DMS53 treated with DMSO at 0.1 percent for 48 hours (cell line): ENCODE results near the gene CPNE4.

ENCODE experiments used
- DNase-seq: peaks from one replicate; lab custom pipeline; 2025; ENCODE audit not compliant: unreplicated experiment; lab: John Stamatoyannopoulos, UW

CPNE4 gene

GRCh38 chr3:131610174-131610573, 424.6 kb downstream of the CPNE4 start:
- DNase-seq = no peak

- DNase-seq = no peak
Measured at GRCh38 chr3:131608741-131609140, 426.1 kb downstream of the CPNE4 start.

- no peak for DNase-seq
Measured at GRCh38 chr3:131608296-131608695, 426.5 kb downstream of the CPNE4 start.

GRCh38 chr3:131605916-131606315, 428.9 kb downstream of the CPNE4 start:
- no peak for DNase-seq

GRCh38 chr3:131602011-131602779, 432.6 kb downstream of the CPNE4 start:
- no peak for DNase-seq

GRCh38 chr3:131597816-131598215, 437.0 kb downstream of the CPNE4 start:
- DNase-seq = peak; percentile 35

GRCh38 chr3:131596884-131597283, 437.9 kb downstream of the CPNE4 start:
- no peak for DNase-seq

GRCh38 chr3:131591394-131592014, 443.3 kb downstream of the CPNE4 start:
- DNase-seq = no peak

GRCh38 chr3:131586277-131586676, 448.5 kb downstream of the CPNE4 start:
- DNase-seq = no peak

- no peak for DNase-seq
Measured at GRCh38 chr3:131582438-131582837, 452.4 kb downstream of the CPNE4 start.

GRCh38 chr3:131568460-131568859, 466.4 kb downstream of the CPNE4 start:
- no peak for DNase-seq

- no peak for DNase-seq
Measured at GRCh38 chr3:131564812-131565211, 470.0 kb downstream of the CPNE4 start.

- DNase-seq = no peak
Measured at GRCh38 chr3:131561511-131561910, 473.3 kb downstream of the CPNE4 start.

- DNase-seq = no peak
Measured at GRCh38 chr3:131560795-131561194, 474.0 kb downstream of the CPNE4 start.

- DNase-seq = no peak
Measured at GRCh38 chr3:131555456-131555855, 479.4 kb downstream of the CPNE4 start.

GRCh38 chr3:131553495-131554247, 481.1 kb downstream of the CPNE4 start:
- no peak for DNase-seq

- DNase-seq = no peak
Measured at GRCh38 chr3:131551761-131552160, 483.1 kb downstream of the CPNE4 start.

GRCh38 chr3:131550562-131551465, 484.0 kb downstream of the CPNE4 start:
- DNase-seq = no peak

- DNase-seq = no peak
Measured at GRCh38 chr3:131549340-131549739, 485.5 kb downstream of the CPNE4 start.

- no peak for DNase-seq
Measured at GRCh38 chr3:131547585-131547984, 487.2 kb downstream of the CPNE4 start.

- no peak for DNase-seq
Measured at GRCh38 chr3:131546441-131546840, 488.4 kb downstream of the CPNE4 start.
